DOHH2 (cell line): ENCODE data around the gene KCNK1.

Experiments
- EZH2phosphoT487 ChIP-seq: fragments of 200-600 bp; sonication (generic); IDR thresholded peaks from 2 replicates; pipeline ENCODE4 v1.6.1; 2017; ENCODE audit warnings: borderline replicate concordance, mild to moderate bottlenecking, antibody characterized with exemption, low read length, moderate library complexity, mixed read lengths
- TF ChIP-seq, protein P1 (sequence below): fragments of 200-600 bp; sonication (generic); IDR thresholded peaks from one replicate; pipeline ENCODE4 v1.5.1; 2014; ENCODE audit warnings: antibody characterized with exemption, mild to moderate bottlenecking, low read depth, low read length; ENCODE audit not compliant: poor library complexity, severe bottlenecking

DNA sequence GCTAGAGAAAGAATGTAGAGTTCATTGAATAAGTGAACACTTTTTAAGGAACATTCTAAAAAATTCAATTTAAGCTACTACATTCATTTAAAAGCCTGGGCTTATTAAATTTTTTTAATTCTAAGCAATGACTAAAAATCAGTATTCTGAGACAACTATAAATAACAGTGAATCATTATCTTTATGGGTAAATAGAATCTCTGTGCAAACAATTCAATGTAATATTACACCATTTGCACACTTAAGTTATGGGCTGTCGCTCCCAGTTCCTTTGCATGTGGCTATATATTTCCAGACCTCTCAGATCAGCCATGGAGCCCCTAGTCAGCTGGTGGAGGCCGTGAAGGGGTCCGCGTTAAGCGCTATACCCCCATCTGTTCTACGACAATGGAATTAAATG is 65.1 kb downstream of the KCNK1 start:
- TF ChIP-seq, protein P1, sequence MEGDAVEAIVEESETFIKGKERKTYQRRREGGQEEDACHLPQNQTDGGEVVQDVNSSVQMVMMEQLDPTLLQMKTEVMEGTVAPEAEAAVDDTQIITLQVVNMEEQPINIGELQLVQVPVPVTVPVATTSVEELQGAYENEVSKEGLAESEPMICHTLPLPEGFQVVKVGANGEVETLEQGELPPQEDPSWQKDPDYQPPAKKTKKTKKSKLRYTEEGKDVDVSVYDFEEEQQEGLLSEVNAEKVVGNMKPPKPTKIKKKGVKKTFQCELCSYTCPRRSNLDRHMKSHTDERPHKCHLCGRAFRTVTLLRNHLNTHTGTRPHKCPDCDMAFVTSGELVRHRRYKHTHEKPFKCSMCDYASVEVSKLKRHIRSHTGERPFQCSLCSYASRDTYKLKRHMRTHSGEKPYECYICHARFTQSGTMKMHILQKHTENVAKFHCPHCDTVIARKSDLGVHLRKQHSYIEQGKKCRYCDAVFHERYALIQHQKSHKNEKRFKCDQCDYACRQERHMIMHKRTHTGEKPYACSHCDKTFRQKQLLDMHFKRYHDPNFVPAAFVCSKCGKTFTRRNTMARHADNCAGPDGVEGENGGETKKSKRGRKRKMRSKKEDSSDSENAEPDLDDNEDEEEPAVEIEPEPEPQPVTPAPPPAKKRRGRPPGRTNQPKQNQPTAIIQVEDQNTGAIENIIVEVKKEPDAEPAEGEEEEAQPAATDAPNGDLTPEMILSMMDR = no peak
- no peak for TF ChIP-seq EZH2phosphoT487
